Measurements from ENCODE around the gene RIMOC1.

GRCh38 chr5:41918105-41918504 lies 14.0 kb downstream of the RIMOC1 start:
- TF ChIP-seq CTCF (IDR thresholded peaks at IDR 0.05) (no peak), POLR2A (IDR thresholded peaks at IDR 0.05) (no peak)
